ENCODE data around the gene SIGLEC5.

- TF ChIP-seq CTCF (IDR thresholded peaks at IDR 0.05) (no peak), POLR2A (IDR thresholded peaks at IDR 0.05) (no peak)
Observed at GRCh38 chr19:51598159-51598915, 31.9 kb downstream of the SIGLEC5 start.
